GM18526 (cell line): Measurements from ENCODE around the gene MBOAT2.

Experiments
- POLR2A ChIP-seq: IDR thresholded peaks from 3 replicates; pipeline ENCODE4 v1.6.1; 2011; ENCODE audit not compliant: insufficient read length; ENCODE audit errors: extremely low read depth

MBOAT2 gene

DNA sequence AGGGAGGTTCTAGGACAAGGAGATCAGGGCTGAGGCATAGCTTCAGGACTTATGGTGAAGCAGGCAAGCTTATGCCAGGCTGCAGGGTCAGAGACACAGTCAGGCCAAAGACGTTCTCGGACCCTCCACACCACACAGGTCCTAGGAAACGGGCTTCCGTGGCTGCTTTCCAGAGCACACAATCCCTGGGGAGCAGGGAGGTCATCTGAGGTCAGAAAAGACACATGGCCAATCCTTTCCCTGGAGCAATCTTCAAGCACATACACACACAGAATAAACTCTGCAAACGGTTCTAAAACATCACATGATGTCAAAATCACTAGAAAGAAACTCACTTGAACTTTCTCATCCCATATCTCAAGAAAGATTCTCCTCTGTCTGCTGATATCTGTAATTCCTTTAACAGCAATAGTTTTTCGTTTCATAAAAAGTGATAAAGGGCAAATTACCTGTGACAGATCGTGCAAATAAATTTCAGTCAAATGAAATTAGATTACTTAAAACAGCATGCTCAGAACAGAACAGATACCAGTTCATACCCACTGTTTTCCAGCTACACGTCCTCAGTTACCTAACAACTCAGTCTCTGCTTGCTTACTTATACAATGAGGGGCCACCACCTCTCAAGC, 63.9 kb downstream of the MBOAT2 start:
- no peak for TF ChIP-seq POLR2A

GRCh38 chr2:8938384-8938783, 65.1 kb downstream of the MBOAT2 start:
- no peak for TF ChIP-seq POLR2A

GRCh38 chr2:8935982-8936381, 67.5 kb downstream of the MBOAT2 start:
- no peak for TF ChIP-seq POLR2A

DNA sequence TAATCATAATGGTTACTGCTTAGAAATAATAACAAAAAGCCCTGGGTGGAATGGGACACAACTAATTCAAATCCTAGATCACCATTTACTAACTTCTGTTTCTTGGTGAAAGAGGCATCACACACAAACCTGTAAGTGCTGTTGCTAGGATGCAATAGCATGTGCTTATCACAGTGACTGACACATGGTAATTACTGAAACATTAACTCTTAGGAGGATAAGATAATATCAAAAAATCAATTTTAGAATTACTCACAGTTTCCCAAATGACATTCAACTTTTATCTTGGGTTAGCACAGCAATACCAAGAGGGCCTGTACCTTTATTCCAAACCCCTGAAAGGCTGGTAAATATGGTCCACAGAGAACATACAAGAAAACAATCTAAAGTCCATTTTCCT, 69.1 kb downstream of the MBOAT2 start:
- TF ChIP-seq POLR2A = no peak

DNA sequence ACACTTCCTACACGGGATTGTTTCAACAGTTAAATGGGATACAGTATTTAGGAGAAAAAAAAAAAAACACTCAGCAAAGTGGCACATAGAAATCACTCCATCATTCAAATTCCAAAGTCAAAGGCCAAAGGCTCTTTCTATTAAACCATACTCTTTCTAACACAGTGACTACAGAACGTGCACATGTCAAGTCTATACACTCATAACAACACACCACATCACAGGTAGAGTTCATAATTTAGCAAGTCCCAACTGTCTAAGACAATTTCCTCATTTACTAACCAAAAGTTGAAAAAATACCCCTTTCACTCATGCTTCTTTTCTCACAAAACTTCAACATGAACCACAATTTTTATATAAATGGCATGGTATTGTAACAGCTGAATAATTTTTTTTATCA, 70.8 kb downstream of the MBOAT2 start:
- TF ChIP-seq POLR2A = no peak

DNA sequence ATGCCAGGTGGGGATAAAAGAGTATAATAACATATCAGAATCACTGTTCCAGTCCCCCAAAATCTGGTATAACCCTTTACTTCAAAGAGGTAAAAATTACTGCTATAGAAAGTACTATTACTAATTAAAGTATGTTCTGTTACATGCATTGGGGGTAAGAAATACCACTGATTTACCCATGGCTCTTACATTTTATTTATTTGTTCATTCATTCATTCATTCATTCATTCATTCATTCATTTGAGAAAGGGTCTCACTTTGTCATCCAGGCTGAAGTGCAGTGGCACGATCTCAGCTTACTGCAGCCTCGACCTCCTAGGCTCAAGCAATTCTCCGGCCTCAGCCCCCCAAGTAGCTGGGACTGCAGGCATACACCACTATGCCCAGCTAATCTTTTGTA, 74.4 kb downstream of the MBOAT2 start:
- no peak for TF ChIP-seq POLR2A

DNA sequence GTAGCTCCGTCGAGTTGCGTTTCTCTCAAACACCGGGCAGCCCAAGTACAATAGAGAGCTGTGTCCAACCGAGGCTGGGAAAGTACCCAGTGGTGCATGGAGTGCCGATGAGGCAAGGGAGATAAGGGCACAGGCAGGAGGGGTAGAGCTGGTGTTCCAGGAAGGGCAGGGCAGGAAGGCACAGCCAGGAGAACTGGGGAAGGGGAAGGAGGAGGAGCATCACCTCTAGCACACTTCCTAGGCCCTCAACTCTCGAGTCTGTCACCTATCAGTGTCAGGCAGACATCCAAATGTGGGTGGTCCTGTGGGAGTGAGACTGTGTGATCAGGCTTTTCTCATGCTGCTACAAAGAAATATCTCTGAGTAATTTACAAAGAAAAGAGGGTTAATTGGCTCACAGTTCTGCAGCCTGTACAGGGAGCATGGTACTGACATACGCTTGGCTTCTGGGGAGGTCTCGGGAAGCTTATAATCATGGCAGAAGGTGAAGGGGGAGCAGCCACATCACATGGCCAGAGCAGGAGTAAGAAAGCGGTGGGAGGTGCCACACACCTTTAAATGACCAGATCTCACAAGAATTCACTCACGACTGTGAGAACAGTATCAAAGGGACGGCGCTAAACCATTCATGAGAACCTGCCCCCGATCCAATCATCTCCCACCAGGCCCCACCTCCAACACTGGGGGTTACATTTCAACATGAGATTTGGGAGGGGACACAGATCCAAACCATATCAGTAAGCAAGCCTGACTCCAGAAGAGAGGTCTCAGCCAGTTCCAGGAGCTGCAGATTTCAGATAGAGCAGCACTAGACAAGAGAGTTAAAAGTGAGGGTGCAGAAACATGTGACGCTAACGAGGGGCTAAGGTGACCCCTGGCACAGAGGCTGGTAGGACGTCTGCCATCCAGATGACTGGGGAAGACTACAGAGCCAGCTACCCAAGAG, 75.7 kb downstream of the MBOAT2 start:
- no peak for TF ChIP-seq POLR2A

DNA sequence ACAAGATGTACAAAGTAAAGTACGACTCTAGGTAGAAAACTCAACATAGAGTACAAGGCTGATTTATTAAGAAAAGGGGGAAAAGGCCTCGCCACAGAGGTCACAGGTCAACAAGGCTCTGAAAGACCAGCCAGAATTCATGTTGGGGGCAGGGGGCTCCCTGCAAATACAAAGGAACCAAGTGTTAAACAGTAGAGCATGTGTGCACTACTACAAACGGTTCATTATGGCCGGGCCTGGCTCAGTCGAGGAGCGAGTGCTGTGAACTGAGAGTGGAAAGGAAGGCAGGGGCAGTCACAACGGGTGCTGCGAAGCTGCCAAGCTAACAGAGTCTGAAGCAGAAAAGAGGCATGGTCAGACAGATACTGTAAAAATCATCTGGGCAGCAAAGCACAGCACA, 77.1 kb downstream of the MBOAT2 start:
- no peak for TF ChIP-seq POLR2A

DNA sequence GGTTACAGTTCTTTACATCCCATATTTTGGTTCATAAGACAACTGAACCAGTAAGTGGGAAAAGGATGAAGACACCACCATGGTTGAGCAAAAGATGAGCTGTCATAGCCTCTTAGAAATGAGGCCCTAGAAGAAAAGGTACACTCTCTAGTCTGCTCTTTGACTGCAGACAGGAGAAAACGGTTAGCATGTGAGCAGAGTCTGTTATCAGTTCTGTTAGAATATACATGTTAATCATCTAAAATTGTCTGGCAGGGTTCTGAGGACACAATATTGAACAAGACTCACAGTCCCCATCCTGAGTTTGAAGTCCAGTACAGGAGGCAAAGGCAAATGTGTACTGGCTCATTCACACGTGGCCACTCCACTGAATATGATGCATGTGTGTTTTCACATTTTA, 78.1 kb downstream of the MBOAT2 start:
- TF ChIP-seq POLR2A = no peak

DNA sequence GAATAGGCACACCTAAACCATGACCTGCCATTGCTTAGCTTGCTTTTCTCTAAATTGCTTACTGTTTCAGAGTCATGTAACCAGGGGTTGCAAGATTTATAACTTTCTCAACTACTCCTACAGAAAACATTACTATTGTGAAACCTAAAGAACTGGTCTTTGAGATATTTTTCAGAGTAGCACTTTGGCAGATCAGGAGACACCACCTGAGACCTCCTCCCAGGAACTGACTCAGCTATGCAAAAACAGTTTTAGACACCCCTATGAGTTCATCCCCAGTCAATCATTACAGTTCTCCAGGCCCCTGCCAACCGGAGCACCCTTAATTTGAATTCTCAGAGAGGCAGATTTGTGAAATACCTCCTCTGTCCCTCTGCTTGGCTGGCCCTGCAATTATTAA, 80.3 kb downstream of the MBOAT2 start:
- no peak for TF ChIP-seq POLR2A

DNA sequence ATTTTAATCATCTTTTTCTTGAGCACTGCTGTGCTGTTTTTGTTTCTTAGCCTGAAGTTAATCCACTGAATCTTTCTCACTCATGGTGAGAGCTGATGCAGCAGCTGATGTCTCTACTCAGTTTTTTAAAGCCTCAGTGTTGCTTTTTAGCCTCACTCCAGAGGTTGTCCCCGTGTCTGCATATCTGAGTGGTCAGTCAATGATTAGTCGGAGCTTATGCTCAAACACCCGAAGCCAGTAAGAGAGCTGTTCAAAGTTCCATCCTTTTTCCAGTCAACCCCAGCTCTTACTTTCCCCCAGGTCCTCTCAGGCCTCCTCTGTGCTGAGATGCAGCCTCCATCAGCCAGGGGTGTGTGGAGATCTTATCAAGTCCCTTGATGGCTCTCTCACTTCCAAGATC, 81.1 kb downstream of the MBOAT2 start:
- TF ChIP-seq POLR2A = no peak

- TF ChIP-seq POLR2A = no peak
Observed at GRCh38 chr2:8918412-8918811, 85.1 kb downstream of the MBOAT2 start.

DNA sequence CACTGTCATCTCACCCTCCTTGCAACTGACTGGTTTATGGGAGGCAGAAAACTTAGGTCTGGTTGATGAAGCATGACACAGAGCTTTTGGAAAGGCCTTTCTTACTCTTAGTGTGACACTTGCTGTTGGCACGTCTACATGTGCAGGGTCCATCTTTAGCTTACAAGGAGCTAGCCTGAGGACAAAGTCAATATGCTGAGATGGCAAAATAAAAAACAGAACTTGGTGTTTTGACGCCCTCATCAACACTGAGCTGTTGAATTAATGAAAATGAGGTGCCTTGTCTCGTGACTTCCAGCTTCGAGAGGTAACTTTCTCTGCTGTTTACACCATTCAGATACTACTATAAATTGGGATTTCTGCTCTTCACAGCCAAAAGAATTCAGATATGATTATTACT, 87.5 kb downstream of the MBOAT2 start:
- no peak for TF ChIP-seq POLR2A

DNA sequence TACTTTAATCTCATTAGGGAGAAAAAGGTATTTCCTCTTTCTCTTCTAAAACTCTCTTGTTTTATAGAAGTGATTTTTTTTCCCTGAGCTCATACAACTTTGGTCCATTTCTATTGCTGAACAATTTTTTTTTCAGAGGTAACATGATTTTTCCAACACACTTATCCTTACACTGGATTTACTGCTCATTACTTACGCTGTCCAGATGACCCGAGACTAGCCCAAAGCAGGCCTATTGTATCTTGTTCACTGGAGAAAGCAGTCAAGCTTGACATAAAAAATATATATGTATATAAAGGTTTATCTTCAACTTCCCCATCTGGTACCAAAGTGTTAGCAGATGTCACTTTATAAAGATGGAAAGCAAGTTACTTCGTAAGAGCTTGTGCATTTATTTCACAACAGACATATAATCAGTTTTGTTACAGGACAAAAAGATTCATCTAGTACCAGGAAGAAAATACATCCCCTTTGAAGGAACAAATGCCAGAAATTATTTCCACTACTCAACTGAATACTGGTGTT, 95.7 kb downstream of the MBOAT2 start:
- TF ChIP-seq POLR2A = no peak

GRCh38 chr2:8893978-8894820, 109.3 kb downstream of the MBOAT2 start:
- TF ChIP-seq POLR2A = no peak

DNA sequence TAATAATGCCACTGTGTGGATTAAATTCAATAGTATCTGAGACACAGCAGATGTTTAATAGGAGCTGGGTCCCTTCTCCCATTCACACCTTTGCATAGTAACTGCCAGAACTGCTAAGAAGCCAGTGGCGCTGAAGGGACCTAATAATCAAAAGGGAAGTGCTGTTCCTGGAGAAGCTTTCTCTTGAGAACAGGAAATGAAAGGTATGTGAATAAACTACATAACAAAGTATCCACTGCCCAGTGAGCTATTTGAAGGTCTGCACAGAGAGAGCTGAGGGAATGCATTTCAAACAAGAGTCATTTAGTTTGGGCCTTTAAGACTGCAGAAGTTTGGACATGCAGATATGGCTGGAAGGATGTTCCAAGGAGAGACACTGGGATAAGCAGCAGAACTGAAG, 110.0 kb downstream of the MBOAT2 start:
- no peak for TF ChIP-seq POLR2A

DNA sequence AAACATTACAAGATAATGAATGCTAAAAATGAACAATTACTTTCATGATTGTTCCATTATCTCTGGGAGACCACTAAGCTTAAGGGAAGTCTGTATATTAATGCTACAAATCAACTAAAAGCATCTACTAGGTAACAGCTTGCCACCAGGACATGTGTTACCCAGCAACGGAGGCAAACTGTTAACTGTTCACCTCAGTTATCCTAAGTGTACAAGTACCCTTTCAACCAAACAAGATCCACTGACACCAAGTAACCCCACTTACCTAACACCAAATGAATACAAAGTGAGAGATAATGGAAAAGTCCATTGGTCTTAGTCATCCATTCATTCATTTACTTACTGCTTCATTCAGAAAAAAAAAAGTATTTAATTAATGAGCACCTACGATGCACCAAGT, 111.4 kb downstream of the MBOAT2 start:
- no peak for TF ChIP-seq POLR2A
